PC-3 (cell line): ENCODE data around the gene RASSF5. TPM values are rescaled to one million over a fixed set of nuclear protein-coding genes. Genes with fewer than 3 reads are reported as not detected.

Source experiments
- ATAC-seq: fragments of 200-7000 bp; cut with Tn5 transposase; 2 replicates; pipeline ENCODE4 v1.9.1; 2020; ENCODE audit warnings: mild to moderate bottlenecking, moderate library complexity
- BruUV-seq: library from RNA; stranded (reverse); fragments of 400-500 nt; replicated peaks from 2 replicates; lab custom pipeline; 2021; lab: Mats Ljungman, UMichigan
- CTCF ChIA-PET: fragments of 300-600 bp; sonication (Branson Sonifier 250); formaldehyde crosslinking; loops from one replicate; lab custom pipeline; 2022; ENCODE audit warnings: antibody characterized with exemption; lab: Charles Lee
- POLR2A ChIA-PET: fragments of 300-600 bp; sonication (Branson Sonifier 250); formaldehyde crosslinking; loops from one replicate; lab custom pipeline; 2022; ENCODE audit warnings: antibody characterized with exemption; ENCODE audit not compliant: unreplicated experiment; lab: Charles Lee
- DNase-seq: peaks from one replicate; pipeline ENCODE4 v3.0.0-alpha.2; 2015
- H2AFZ ChIP-seq: fragments of 300-600 bp; sonication (generic); 2 replicates; pipeline ENCODE4 v1.6.0; 2016; ENCODE audit warnings: antibody characterized with exemption, low read length
- H3F3A ChIP-seq: fragments of 300-600 bp; sonication (generic); one replicate; pipeline ENCODE4 v1.6.0; 2017; ENCODE audit warnings: antibody characterized with exemption, low read length, control low read depth, mild to moderate bottlenecking; ENCODE audit not compliant: unreplicated experiment
- H3K27ac ChIP-seq: fragments of 300-600 bp; sonication (generic); 2 replicates; pipeline ENCODE4 v1.5.1; 2016; ENCODE audit warnings: mild to moderate bottlenecking, low read length
- H3K27me3 ChIP-seq: fragments of 300-600 bp; sonication (generic); 2 replicates; pipeline ENCODE4 v1.6.1; 2016; ENCODE audit warnings: low read length, mixed read lengths
- H3K36me3 ChIP-seq: fragments of 300-600 bp; sonication (generic); 2 replicates; pipeline ENCODE4 v1.6.1; 2016; ENCODE audit warnings: low read depth, mixed run types, low read length, mixed read lengths
- H3K4me1 ChIP-seq: fragments of 300-600 bp; sonication (generic); 2 replicates; pipeline ENCODE4 v1.5.1; 2016; ENCODE audit warnings: low read length; ENCODE audit not compliant: insufficient read depth
- H3K4me2 ChIP-seq: fragments of 300-600 bp; sonication (generic); 2 replicates; pipeline ENCODE4 v1.6.0; 2016; ENCODE audit warnings: low read length
- H3K4me3 ChIP-seq: fragments of 300-600 bp; sonication (generic); 2 replicates; pipeline ENCODE4 v1.5.1; 2016; ENCODE audit warnings: mild to moderate bottlenecking, low read length, mixed read lengths
- H3K79me2 ChIP-seq: fragments of 300-600 bp; sonication (generic); 2 replicates; pipeline ENCODE4 v1.6.1; 2017; ENCODE audit warnings: low read length, mixed read lengths
- H3K9ac ChIP-seq: fragments of 300-600 bp; sonication (generic); 2 replicates; pipeline ENCODE4 v1.6.0; 2016; ENCODE audit warnings: mild to moderate bottlenecking, low read length
- H3K9me2 ChIP-seq: fragments of 300-600 bp; sonication (generic); replicated peaks from 2 replicates; pipeline ENCODE4 v1.6.1; 2016; ENCODE audit warnings: mixed run types, low read length, mixed read lengths
- H3K9me3 ChIP-seq: fragments of 300-600 bp; sonication (generic); 2 replicates; pipeline ENCODE4 v1.6.1; 2016; ENCODE audit warnings: low read length, mixed read lengths
- H4K20me1 ChIP-seq: fragments of 300-600 bp; sonication (generic); 2 replicates; pipeline ENCODE4 v1.6.1; 2016; ENCODE audit warnings: low read length, mixed read lengths
- EZH2 ChIP-seq: fragments of 300-600 bp; sonication (generic); IDR thresholded peaks from one replicate; pipeline ENCODE4 v1.6.1; 2017; ENCODE audit warnings: antibody characterized with exemption, mild to moderate bottlenecking, low read length; ENCODE audit not compliant: unreplicated experiment
- EZH2phosphoT487 ChIP-seq: fragments of 300-600 bp; sonication (generic); IDR thresholded peaks from 2 replicates; pipeline ENCODE4 v1.6.1; 2018; ENCODE audit warnings: mild to moderate bottlenecking, antibody characterized with exemption, low read length, borderline replicate concordance
- intact Hi-C: fragments of 100-400 bp; cut with micrococcal nuclease; formaldehyde crosslinking; loops from 2 replicates; pipeline ENCODE4 v1.9.0; 2023
- total RNA-seq: library from RNA; depleted of rRNA; stranded (reverse); fragments of >200 nt; gene quantifications from 2 replicates; pipeline ENCODE4 v1.2.3, GENCODE V29; 2014
- TF ChIP-seq, protein P1 (sequence below): fragments of 300-600 bp; sonication (generic); conservative IDR thresholded peaks from 2 replicates; pipeline ENCODE4 v1.5.1; 2017; ENCODE audit warnings: antibody characterized with exemption, low read depth, mild to moderate bottlenecking, low read length

Gene RASSF5
- total RNA-seq, 1 experiment from 2014 or later, result 15.5 TPM

- Histone ChIP-seq H3K79me2 (no peaks in the 10 kb centered on the region), H3F3A (no peaks in the 10 kb centered on the region), H3K9ac (no peak overlapping the region), H3K27me3 (no peaks in the 10 kb centered on the region), H3K36me3 (no peaks in the 10 kb centered on the region), H3K4me3 (no peak overlapping the region), H3K27ac (no peak overlapping the region), H3K9me2 (no peaks in the 10 kb centered on the region), H2AFZ (no peak overlapping the region), H3K4me2 (no peak overlapping the region), H3K9me3 (no peaks in the 10 kb centered on the region), H4K20me1 (no peaks in the 10 kb centered on the region), H3K4me1 (peaks cover 22% of the 10 kb centered on the region)
- BruUV-seq, result no TSS peak
- ChIA-PET CTCF (no interaction called here), POLR2A (no interaction called here)
- DNase-seq (no peak), ATAC-seq (no peak)
- TF ChIP-seq, protein P1, sequence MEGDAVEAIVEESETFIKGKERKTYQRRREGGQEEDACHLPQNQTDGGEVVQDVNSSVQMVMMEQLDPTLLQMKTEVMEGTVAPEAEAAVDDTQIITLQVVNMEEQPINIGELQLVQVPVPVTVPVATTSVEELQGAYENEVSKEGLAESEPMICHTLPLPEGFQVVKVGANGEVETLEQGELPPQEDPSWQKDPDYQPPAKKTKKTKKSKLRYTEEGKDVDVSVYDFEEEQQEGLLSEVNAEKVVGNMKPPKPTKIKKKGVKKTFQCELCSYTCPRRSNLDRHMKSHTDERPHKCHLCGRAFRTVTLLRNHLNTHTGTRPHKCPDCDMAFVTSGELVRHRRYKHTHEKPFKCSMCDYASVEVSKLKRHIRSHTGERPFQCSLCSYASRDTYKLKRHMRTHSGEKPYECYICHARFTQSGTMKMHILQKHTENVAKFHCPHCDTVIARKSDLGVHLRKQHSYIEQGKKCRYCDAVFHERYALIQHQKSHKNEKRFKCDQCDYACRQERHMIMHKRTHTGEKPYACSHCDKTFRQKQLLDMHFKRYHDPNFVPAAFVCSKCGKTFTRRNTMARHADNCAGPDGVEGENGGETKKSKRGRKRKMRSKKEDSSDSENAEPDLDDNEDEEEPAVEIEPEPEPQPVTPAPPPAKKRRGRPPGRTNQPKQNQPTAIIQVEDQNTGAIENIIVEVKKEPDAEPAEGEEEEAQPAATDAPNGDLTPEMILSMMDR, result no peak
- TF ChIP-seq EZH2phosphoT487, result no peak
- TF ChIP-seq EZH2, result no peak
- intact Hi-C loops, result no loop called here
Measured at GRCh38 chr1:206518743-206519142, 11.4 kb downstream of the RASSF5 start.

GRCh38 chr1:206521127-206521526, 13.8 kb downstream of the RASSF5 start:
- no TSS peak for BruUV-seq
- H3K9me3 ChIP-seq, result no peaks in the 10 kb centered on the region
- no peaks in the 10 kb centered on the region for H3K9me2 ChIP-seq
- H3K4me2 ChIP-seq, result no peak overlapping the region
- TF ChIP-seq EZH2, result no peak
- TF ChIP-seq, protein P1, result no peak
- no peak for TF ChIP-seq EZH2phosphoT487
- H4K20me1 ChIP-seq, result no peaks in the 10 kb centered on the region
- intact Hi-C loops, result no loop called here
- H3K27me3 ChIP-seq, result no peaks in the 10 kb centered on the region
- H3K27ac ChIP-seq, result no peak overlapping the region
- CTCF ChIA-PET, result no interaction called here
- POLR2A ChIA-PET, result no interaction called here
- H3F3A ChIP-seq, result no peaks in the 10 kb centered on the region
- H3K4me3 ChIP-seq, result no peak overlapping the region
- H3K36me3 ChIP-seq, result no peaks in the 10 kb centered on the region
- peaks cover 19% of the 10 kb centered on the region for H3K4me1 ChIP-seq
- no peak overlapping the region for H2AFZ ChIP-seq
- peak; percentile 61 for DNase-seq
- H3K79me2 ChIP-seq, result no peaks in the 10 kb centered on the region
- H3K9ac ChIP-seq, result no peak overlapping the region
- ATAC-seq, result no peak; the same call in 1 of the 2 replicates

GRCh38 chr1:206521694-206522402, 14.5 kb downstream of the RASSF5 start:
- Histone ChIP-seq H3K36me3 (no peaks in the 10 kb centered on the region), H2AFZ (no peak overlapping the region), H3K27ac (no peak overlapping the region), H4K20me1 (no peaks in the 10 kb centered on the region), H3K9me3 (no peaks in the 10 kb centered on the region), H3K9me2 (no peaks in the 10 kb centered on the region), H3K4me1 (peaks cover 19% of the 10 kb centered on the region), H3K4me2 (no peak overlapping the region), H3F3A (no peaks in the 10 kb centered on the region), H3K4me3 (no peak overlapping the region), H3K79me2 (no peaks in the 10 kb centered on the region), H3K9ac (no peak overlapping the region), H3K27me3 (no peaks in the 10 kb centered on the region)
- TF ChIP-seq, protein P1, result no peak
- TF ChIP-seq EZH2phosphoT487 (no peak), EZH2 (no peak)
- ATAC-seq (no peak), DNase-seq (no peak)
- CTCF ChIA-PET, result interaction anchor here (0.6 kb wide), 1 partner anchor 23 kb away, joined by 3 read pairs; no protein-coding TSS in a partner anchor
- intact Hi-C loops, result no loop called here
- no TSS peak for BruUV-seq
- POLR2A ChIA-PET, result no interaction called here
